MCF 10A (cell line): ENCODE measurements around the gene KAT6B. TPM values are rescaled to one million over a fixed set of nuclear protein-coding genes. Genes with fewer than 3 reads are reported as not detected.

ENCODE experiments used
- BruUV-seq: library from RNA; stranded (reverse); fragments of 400-500 nt; replicated peaks from 2 replicates; lab custom pipeline; 2021; lab: Mats Ljungman, UMichigan
- CTCF ChIA-PET: fragments of 300-600 bp; sonication (Branson Sonifier 250); formaldehyde crosslinking; extraction: SDS; loops from one replicate; lab custom pipeline; 2021; ENCODE audit warnings: antibody characterized with exemption, inconsistent platforms; lab: Yijun Ruan, JAX
- POLR2A ChIA-PET: fragments of 300-600, 350-650 bp; sonication (Branson Sonifier 250); formaldehyde crosslinking; extraction: SDS; loops from one replicate; lab custom pipeline; 2020; ENCODE audit warnings: antibody characterized with exemption, inconsistent platforms; lab: Yijun Ruan, JAX
- DNase-seq: peaks from one replicate; pipeline ENCODE4 v3.0.0-alpha.2; 2018; ENCODE audit not compliant: unreplicated experiment
- H3K27ac Mint-ChIP-seq: one replicate; pipeline ENCODE4 v1.8.0; 2022; ENCODE audit warnings: mild to moderate bottlenecking, low read depth, mixed read lengths; ENCODE audit not compliant: unreplicated experiment
- H3K27me3 Mint-ChIP-seq: one replicate; pipeline ENCODE4 v1.8.0; 2022; ENCODE audit warnings: mixed read lengths; ENCODE audit not compliant: insufficient read depth, unreplicated experiment
- H3K36me3 Mint-ChIP-seq: one replicate; pipeline ENCODE4 v1.8.0; 2022; ENCODE audit warnings: mild to moderate bottlenecking, moderate library complexity, mixed read lengths; ENCODE audit not compliant: insufficient read depth, unreplicated experiment
- H3K4me1 Mint-ChIP-seq: one replicate; pipeline ENCODE4 v1.8.0; 2022; ENCODE audit warnings: mixed read lengths; ENCODE audit not compliant: insufficient read depth, unreplicated experiment
- H3K4me3 Mint-ChIP-seq: one replicate; pipeline ENCODE4 v1.8.0; 2022; ENCODE audit warnings: mild to moderate bottlenecking, moderate library complexity, mixed read lengths; ENCODE audit not compliant: unreplicated experiment
- H3K9me3 Mint-ChIP-seq: one replicate; pipeline ENCODE4 v1.8.0; 2022; ENCODE audit warnings: mixed read lengths; ENCODE audit not compliant: unreplicated experiment
- CTCF ChIP-seq: fragments of 200-600 bp; IDR thresholded peaks from one replicate; pipeline ENCODE4 v1.8.0; 2022; ENCODE audit warnings: antibody characterized with exemption, mild to moderate bottlenecking; ENCODE audit not compliant: unreplicated experiment
- intact Hi-C: fragments of 100-400 bp; cut with micrococcal nuclease; formaldehyde crosslinking; loops from 2 replicates; pipeline ENCODE4 v1.14.1; 2022
- total RNA-seq: library from RNA; stranded (reverse); gene quantifications from 2 replicates; pipeline ENCODE4 v1.2.3, GENCODE V29; 2022

KAT6B gene
- total RNA-seq, 1 experiment from 2014 or later, result 18.3 TPM

- CTCF ChIA-PET, result interaction anchor here (0.7 kb wide), 1 partner anchor 197 kb away, joined by 3 read pairs; no protein-coding TSS in a partner anchor
- intact Hi-C loops, result loop anchor here (10.0 kb wide), 1 partner anchor 102 kb away; no protein-coding TSS in a partner anchor
- no peaks in the 10 kb centered on the region for H3K27me3 Mint-ChIP-seq
Observed at GRCh38 chr10:74822521-74823089, 3.8 kb upstream of the KAT6B start.

GRCh38 chr10:74823791-74824183 lies 2.6 kb upstream of the KAT6B start:
- no peak for TF ChIP-seq CTCF
- no peaks in the 10 kb centered on the region for H3K36me3 Mint-ChIP-seq
- no peak overlapping the region for H3K27ac Mint-ChIP-seq
- POLR2A ChIA-PET, result interaction anchor here (1.0 kb wide), 1 partner anchor 17 kb away, joined by 3 read pairs; no protein-coding TSS in a partner anchor
- H3K4me1 Mint-ChIP-seq, result peaks cover 31% of the 10 kb centered on the region
- intact Hi-C loops, result loop anchor here (10.0 kb wide), 1 partner anchor 101 kb away; no protein-coding TSS in a partner anchor
- CTCF ChIA-PET, result interaction anchor here (0.9 kb wide), 1 partner anchor 308 kb away, joined by 4 read pairs; no protein-coding TSS in a partner anchor
- H3K9me3 Mint-ChIP-seq, result no peaks in the 10 kb centered on the region
- no TSS peak for BruUV-seq
- no peak for DNase-seq
- no peaks in the 10 kb centered on the region for H3K27me3 Mint-ChIP-seq
- H3K4me3 Mint-ChIP-seq, result peak overlapping the region; percentile 78

More at GRCh38 chr10:74822521-74823089, 3.8 kb upstream of the KAT6B start:
- Mint-ChIP-seq H3K27ac (no peak overlapping the region), H3K4me1 (peaks cover 22% of the 10 kb centered on the region), H3K9me3 (no peaks in the 10 kb centered on the region), H3K36me3 (no peaks in the 10 kb centered on the region), H3K4me3 (no peak overlapping the region)
- POLR2A ChIA-PET, result interaction anchor here (0.7 to 1.0 kb wide), 2 partner anchors 18 to 91 kb away, joined by 3 read pairs; no protein-coding TSS in a partner anchor
- BruUV-seq, result no TSS peak
- no peak for DNase-seq
- no peak for TF ChIP-seq CTCF

- Mint-ChIP-seq H3K4me3 (peak overlapping the region; percentile 78), H3K27ac (no peak overlapping the region), H3K36me3 (no peaks in the 10 kb centered on the region), H3K27me3 (no peaks in the 10 kb centered on the region), H3K9me3 (no peaks in the 10 kb centered on the region), H3K4me1 (peaks cover 36% of the 10 kb centered on the region)
- ChIA-PET POLR2A (interaction anchor here (0.8 kb wide), 1 partner anchor 8 kb away, joined by 3 read pairs; no protein-coding TSS in a partner anchor), CTCF (interaction anchor here (0.9 kb wide), 1 partner anchor 308 kb away, joined by 4 read pairs; no protein-coding TSS in a partner anchor)
- no TSS peak for BruUV-seq
- no peak for TF ChIP-seq CTCF
- no peak for DNase-seq
- intact Hi-C loops, result loop anchor here (10.0 kb wide), 1 partner anchor 100 kb away; no protein-coding TSS in a partner anchor
Observed at GRCh38 chr10:74824184-74824899, 2.1 kb upstream of the KAT6B start.

- H3K27ac Mint-ChIP-seq, result no peak overlapping the region
- BruUV-seq, result no TSS peak
- intact Hi-C loops, result loop anchor here (5.0 to 10.0 kb wide), 3 partner anchors 100 to 543 kb away; no protein-coding TSS in a partner anchor
Observed at GRCh38 chr10:74824900-74825370, 1.5 kb upstream of the KAT6B start.

More at GRCh38 chr10:74824900-74825370, 1.5 kb upstream of the KAT6B start:
- Mint-ChIP-seq H3K9me3 (no peaks in the 10 kb centered on the region), H3K27me3 (no peaks in the 10 kb centered on the region), H3K4me3 (peak overlapping the region; percentile 78), H3K4me1 (peaks cover 36% of the 10 kb centered on the region), H3K36me3 (no peaks in the 10 kb centered on the region)
- no peak for TF ChIP-seq CTCF
- CTCF ChIA-PET, result no interaction called here
- POLR2A ChIA-PET, result interaction anchor here (0.8 kb wide), 1 partner anchor 8 kb away, joined by 3 read pairs; no protein-coding TSS in a partner anchor
- DNase-seq, result no peak
